H1 (cell line): ENCODE data around the gene SH3D19. TPM values are rescaled to one million over a fixed set of nuclear protein-coding genes. Genes with fewer than 3 reads are reported as not detected.

Source experiments
- CTCF ChIA-PET: fragments of 300-600 bp; sonication (Branson Sonifier 250); formaldehyde crosslinking; loops from one replicate; lab custom pipeline; 2021; ENCODE audit not compliant: partially characterized antibody; lab: Charles Lee
- POLR2A ChIA-PET: fragments of 300-600 bp; sonication (Branson Sonifier 250); formaldehyde crosslinking; loops from one replicate; lab custom pipeline; 2021; ENCODE audit warnings: inconsistent platforms; ENCODE audit not compliant: partially characterized antibody; lab: Charles Lee
- DNase-seq, 2 experiments: peaks; one replicate each; pipeline versions ENCODE4 v3.0.0 to v3.0.0-alpha.2; 2010 to 2022; ENCODE audit warnings: low spot score in 2 of 2, low read depth in 1 of 2, mixed read lengths in 1 of 2
- FAIRE-seq: peaks from 2 replicates; lab custom pipeline; 2011; peaks lifted over from hg19 to GRCh38; lab: Jason Lieb, UNC
- H2AFZ ChIP-seq: 2 replicates; pipeline ENCODE4 v1.8.1; 2012; ENCODE audit warnings: low read length, inconsistent platforms
- H2AK5ac ChIP-seq: 2 replicates; pipeline ENCODE4 v1.6.1; 2013; ENCODE audit warnings: low read depth, low read length
- H2BK120ac ChIP-seq: replicated peaks from 2 replicates; pipeline ENCODE3; 2013; ENCODE audit warnings: low read depth, low read length, inconsistent platforms
- H2BK12ac ChIP-seq: 2 replicates; pipeline ENCODE4 v1.6.1; 2013; ENCODE audit warnings: low read depth, low read length
- H2BK15ac ChIP-seq: 2 replicates; pipeline ENCODE4 v1.6.1; 2013; ENCODE audit warnings: low read length
- H2BK20ac ChIP-seq: 2 replicates; pipeline ENCODE4 v1.6.1; 2013; ENCODE audit warnings: low read length
- H2BK5ac ChIP-seq: 2 replicates; pipeline ENCODE4 v1.6.1; 2013; ENCODE audit warnings: low read depth, low read length
- H3K14ac ChIP-seq: 2 replicates; pipeline ENCODE4 v1.6.1; 2013; ENCODE audit warnings: inconsistent platforms; ENCODE audit not compliant: insufficient read length
- H3K18ac ChIP-seq: 2 replicates; pipeline ENCODE4 v1.6.1; 2013; ENCODE audit warnings: low read length; ENCODE audit errors: extremely low read depth
- H3K23ac ChIP-seq: 2 replicates; pipeline ENCODE4 v1.6.1; 2013; ENCODE audit warnings: inconsistent platforms; ENCODE audit not compliant: insufficient read length
- H3K23me2 ChIP-seq: 2 replicates; pipeline ENCODE4 v1.6.1; 2013; ENCODE audit warnings: low read depth, low read length
- H3K27ac ChIP-seq: 2 replicates; pipeline ENCODE4 v1.6.1; 2011; ENCODE audit warnings: low read depth, low read length, inconsistent platforms
- H3K27me3 ChIP-seq, 4 experiments: replicated peaks in 1 of 4; 1 replicate in 1 of 4; 2 replicates in 3 of 4; pipeline versions ENCODE4 v1.6.1 to v1.8.1; 2011 to 2013; ENCODE audit warnings: low read length in 3 of 4, mild to moderate bottlenecking in 3 of 4, inconsistent platforms in 2 of 4, mixed read lengths in 2 of 4, moderate library complexity in 1 of 4; ENCODE audit not compliant: control insufficient read depth in 3 of 4, insufficient read depth in 3 of 4; ENCODE audit errors: extremely low read depth in 1 of 4
- H3K36me3 ChIP-seq, 4 experiments: 2 replicates each; pipeline versions ENCODE4 v1.6.1 to v1.8.1; 2011 to 2013; ENCODE audit warnings: mild to moderate bottlenecking in 4 of 4, low read length in 3 of 4, moderate library complexity in 2 of 4, control low read depth in 1 of 4, inconsistent platforms in 1 of 4; ENCODE audit not compliant: insufficient read depth in 4 of 4, control insufficient read depth in 2 of 4
- H3K4ac ChIP-seq: replicated peaks from 2 replicates; pipeline ENCODE3; 2013; ENCODE audit warnings: low read length, low read depth, mixed read lengths, inconsistent platforms; ENCODE audit not compliant: insufficient read length
- H3K4me1 ChIP-seq, 4 experiments: replicated peaks in 1 of 4; 1 replicate in 1 of 4; 2 replicates in 3 of 4; pipeline versions ENCODE4 v1.6.1 to v1.8.1; 2011 to 2013; ENCODE audit warnings: low read length in 3 of 4, inconsistent platforms in 2 of 4, mixed read lengths in 1 of 4; ENCODE audit not compliant: insufficient read depth in 4 of 4, control insufficient read depth in 3 of 4
- H3K4me2 ChIP-seq, 2 experiments: 2 replicates each; pipeline versions ENCODE4 v1.6.1 to v1.8.1; 2011 to 2013; ENCODE audit warnings: low read depth in 2 of 2, low read length in 2 of 2, control low read depth in 1 of 2, inconsistent platforms in 1 of 2, mild to moderate bottlenecking in 1 of 2; ENCODE audit not compliant: insufficient read depth in 1 of 2
- H3K4me3 ChIP-seq, 4 experiments: fragments of 200-600, 300-600 bp in 1 of 4; sonication (generic), shearing (Covaris generic), sonication (Bioruptor Twin) in 1 of 4; 2 replicates each; pipeline versions ENCODE4 v1.5.1 to v1.8.1; 2011 to 2016; ENCODE audit warnings: low read length in 4 of 4, low read depth in 3 of 4, control low read depth in 2 of 4, inconsistent platforms in 2 of 4, mild to moderate bottlenecking in 2 of 4, mixed read lengths in 1 of 4, moderate library complexity in 1 of 4; ENCODE audit not compliant: insufficient read depth in 2 of 4; ENCODE audit errors: extremely low read depth in 1 of 4
- H3K56ac ChIP-seq: replicated peaks from 2 replicates; pipeline ENCODE3; 2013; ENCODE audit warnings: low read depth, mild to moderate bottlenecking, mixed read lengths, low read length, inconsistent platforms; ENCODE audit not compliant: insufficient read length
- H3K79me1 ChIP-seq: 2 replicates; pipeline ENCODE4 v1.6.1; 2013; ENCODE audit warnings: low read depth, low read length, control low read depth
- H3K79me2 ChIP-seq, 2 experiments: 2 replicates each; pipeline versions ENCODE4 v1.6.1 to v1.8.1; 2012 to 2013; ENCODE audit warnings: low read length in 2 of 2, mild to moderate bottlenecking in 2 of 2, inconsistent platforms in 1 of 2; ENCODE audit not compliant: insufficient read depth in 2 of 2, control insufficient read depth in 1 of 2
- H3K9ac ChIP-seq, 4 experiments: replicated peaks in 1 of 4; 1 replicate in 1 of 4; 2 replicates in 3 of 4; pipeline versions ENCODE4 v1.6.1 to v1.8.1; 2011 to 2013; ENCODE audit warnings: low read depth in 3 of 4, low read length in 3 of 4, control low read depth in 2 of 4, mild to moderate bottlenecking in 2 of 4, moderate library complexity in 2 of 4, inconsistent platforms in 1 of 4; ENCODE audit errors: extremely low read depth in 1 of 4
- H3K9me3 ChIP-seq, 2 experiments: 2 replicates each; pipeline versions ENCODE4 v1.6.1 to v1.8.1; 2012 to 2013; ENCODE audit warnings: mild to moderate bottlenecking in 2 of 2, moderate library complexity in 2 of 2, control low read depth in 1 of 2, inconsistent platforms in 1 of 2, low read depth in 1 of 2, low read length in 1 of 2, mixed read lengths in 1 of 2; ENCODE audit not compliant: insufficient read depth in 2 of 2
- H4K20me1 ChIP-seq, 2 experiments: replicated peaks in 1 of 2; 2 replicates each; pipeline versions ENCODE3 to v1.8.1; 2011 to 2013; ENCODE audit warnings: inconsistent platforms in 2 of 2, low read length in 2 of 2, mild to moderate bottlenecking in 1 of 2; ENCODE audit not compliant: insufficient read depth in 2 of 2, control insufficient read depth in 1 of 2
- H4K5ac ChIP-seq: 2 replicates; pipeline ENCODE4 v1.6.1; 2013; ENCODE audit warnings: low read length, low read depth, mixed read lengths, inconsistent platforms; ENCODE audit not compliant: insufficient read length
- H4K8ac ChIP-seq: 2 replicates; pipeline ENCODE4 v1.8.0; 2013; ENCODE audit warnings: mild to moderate bottlenecking, moderate library complexity, low read length, inconsistent platforms; ENCODE audit not compliant: insufficient read depth; ENCODE audit errors: extremely low read depth
- H4K91ac ChIP-seq: replicated peaks from 2 replicates; pipeline ENCODE3; 2013; ENCODE audit warnings: low read length, mixed read lengths, inconsistent platforms; ENCODE audit not compliant: insufficient read length
- CREB1 ChIP-seq: IDR thresholded peaks from 2 replicates; pipeline ENCODE4 v1.6.1; 2012; ENCODE audit warnings: inconsistent platforms
- GTF2F1 ChIP-seq: IDR thresholded peaks from 2 replicates; pipeline ENCODE4 v1.6.1; 2012; ENCODE audit warnings: low read depth, low read length, improper control_type of control experiment, borderline replicate concordance
- JUN ChIP-seq: IDR thresholded peaks from 2 replicates; pipeline ENCODE4 v1.6.1; 2011; ENCODE audit warnings: low read depth, mild to moderate bottlenecking, improper control_type of control experiment, low read length
- NANOG ChIP-seq: IDR thresholded peaks from 2 replicates; pipeline ENCODE4 v1.6.1; 2011; ENCODE audit warnings: low read length, low read depth, mild to moderate bottlenecking, inconsistent platforms; ENCODE audit not compliant: insufficient read depth, poor library complexity, severe bottlenecking
- RXRA ChIP-seq: IDR thresholded peaks from 2 replicates; pipeline ENCODE4 v1.6.1; 2011; ENCODE audit warnings: low read depth, mild to moderate bottlenecking, low read length, moderate library complexity; ENCODE audit not compliant: insufficient read depth
- SP4 ChIP-seq: IDR thresholded peaks from 2 replicates; pipeline ENCODE4 v1.6.1; 2012; ENCODE audit warnings: low read length, inconsistent platforms
- SRF ChIP-seq: IDR thresholded peaks from 2 replicates; pipeline ENCODE4 v1.6.1; 2011; ENCODE audit warnings: mild to moderate bottlenecking, low read depth, low read length, moderate library complexity
- TBP ChIP-seq: IDR thresholded peaks from 2 replicates; pipeline ENCODE4 v1.6.1; 2011; ENCODE audit warnings: low read depth, low read length, improper control_type of control experiment
- WGBS, 2 experiments: shearing (Covaris generic) in 1 of 2; methylation state at CpG; one replicate each; pipeline versions ENCODE4 v1.1.6 to v1.1.7; 2013 to 2015; ENCODE audit warnings: low lambda C conversion rate in 2 of 2, mixed read lengths in 2 of 2, inconsistent platforms in 1 of 2, low coverage in 1 of 2, missing lambda C conversion rate in 1 of 2; ENCODE audit not compliant: insufficient replicate concordance in 2 of 2, insufficient coverage in 1 of 2, insufficient read length in 1 of 2; ENCODE audit errors: extremely low coverage in 1 of 2, missing lambda C conversion rate in 1 of 2; 5-methylcytosine and 5-hydroxymethylcytosine counted together
- polyA plus RNA-seq, 7 experiments: library from polyadenylated mRNA; depleted of rRNA in 3 of 7; stranded (reverse) in 5 of 7; unstranded in 2 of 7; fragments of >200 nt in 5 of 7; fragments of 200-250 nt in 2 of 7; gene quantifications; 1 replicate in 5 of 7; 2 replicates in 1 of 7; 4 replicates in 1 of 7; pipeline versions ENCODE4 v1.2.1 to v1.2.3, GENCODE V29; 2011 to 2013; ENCODE audit warnings: missing spikeins in 2 of 7, mixed read lengths in 2 of 7
- total RNA-seq: library from RNA; stranded (reverse); fragmentation: NEBNext Ultra II Directional; extraction: Animal tissue kit (Norgen Biotek cat#: 25700); gene quantifications from 2 replicates; pipeline ENCODE4 v1.2.1, GENCODE V29; 2021
- TF ChIP-seq, protein P1 (sequence below): IDR thresholded peaks from 2 replicates; pipeline ENCODE4 v1.6.1; 2012; ENCODE audit warnings: low read length, inconsistent platforms
- TF ChIP-seq, protein P2 (sequence below), 3 experiments: IDR thresholded peaks; 1 replicate in 2 of 3; 2 replicates in 1 of 3; pipeline versions ENCODE4 v1.5.1 to v1.6.1; 2011; ENCODE audit warnings: low read length in 3 of 3, mild to moderate bottlenecking in 3 of 3, inconsistent platforms in 2 of 3, low read depth in 1 of 3, moderate library complexity in 1 of 3; ENCODE audit not compliant: insufficient read depth in 1 of 3; ENCODE audit errors: control extremely low read depth in 1 of 3

SH3D19 gene
- total and polyA plus RNA-seq, 2 of the 8 experiments (the other 6 are each of a cell fraction or from before 2014, with no cell fraction given) = 11.7 to 51.3 TPM

DNA sequence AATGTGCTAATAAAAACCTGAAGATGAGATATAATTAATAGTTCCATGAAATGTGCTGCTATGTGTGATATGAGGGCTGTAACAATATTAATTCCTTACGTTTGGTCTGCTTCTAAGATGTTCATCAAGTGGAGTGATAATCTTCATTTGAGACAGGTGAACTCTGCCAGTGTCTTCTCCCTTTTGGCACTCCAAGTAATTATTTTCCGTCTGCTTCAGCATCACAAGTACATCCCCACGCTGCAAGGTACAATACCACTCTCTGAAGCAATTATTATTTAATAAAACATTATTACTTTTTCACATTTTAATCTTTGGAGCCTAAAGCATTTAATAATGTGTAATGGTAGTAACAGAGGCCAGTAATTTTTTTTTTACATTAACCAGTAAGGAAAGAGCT lies 181.6 kb downstream of the SH3D19 start:
- Histone ChIP-seq H3K9me3 (no peaks in the 10 kb centered on the region), H2BK20ac (no peak overlapping the region), H3K18ac (no peak overlapping the region), H2BK15ac (no peak overlapping the region), H3K23ac (no peak overlapping the region), H4K8ac (no peak overlapping the region), H3K4me2 (no peak overlapping the region), H3K27ac (no peak overlapping the region), H4K5ac (no peak overlapping the region), H3K4me1 (peaks cover 0 to 4% (median 0%) of the 10 kb centered on the region in 4 experiments; a peak in 1 of 7 replicates), H2BK120ac (no peak overlapping the region), H3K14ac (no peak overlapping the region), H3K27me3 (no peaks in the 10 kb centered on the region), H2BK5ac (no peak overlapping the region), H3K79me1 (no peaks in the 10 kb centered on the region), H3K23me2 (no peaks in the 10 kb centered on the region), H3K79me2 (no peaks in the 10 kb centered on the region), H2AFZ (no peak overlapping the region), H2BK12ac (no peak overlapping the region), H2AK5ac (no peak overlapping the region), H3K56ac (no peak overlapping the region), H3K4me3 (no peak overlapping the region), H4K20me1 (no peaks in the 10 kb centered on the region), H3K36me3 (peaks cover 0 to 17% (median 13%) of the 10 kb centered on the region in 4 experiments; a peak in 7 of 8 replicates), H3K9ac (no peak overlapping the region), H3K4ac (no peak overlapping the region), H4K91ac (no peak overlapping the region)
- ChIA-PET POLR2A (interaction anchor here (0.9 to 1.4 kb wide), 3 partner anchors 15 to 44 kb away, joined by 3 to 5 read pairs (median 5); no protein-coding TSS in a partner anchor), CTCF (interaction anchor here (0.8 to 1.3 kb wide), 3 partner anchors 10 to 25 kb away, joined by 3 read pairs; no protein-coding TSS in a partner anchor)
- WGBS, 2 experiments = 87% methylated on average over 3 of the region's 3 CpGs; no CpG with 5 or more reads in 1 of the 2 experiments
- DNase-seq (no peak), FAIRE-seq (no peak)
- TF ChIP-seq, protein P1, sequence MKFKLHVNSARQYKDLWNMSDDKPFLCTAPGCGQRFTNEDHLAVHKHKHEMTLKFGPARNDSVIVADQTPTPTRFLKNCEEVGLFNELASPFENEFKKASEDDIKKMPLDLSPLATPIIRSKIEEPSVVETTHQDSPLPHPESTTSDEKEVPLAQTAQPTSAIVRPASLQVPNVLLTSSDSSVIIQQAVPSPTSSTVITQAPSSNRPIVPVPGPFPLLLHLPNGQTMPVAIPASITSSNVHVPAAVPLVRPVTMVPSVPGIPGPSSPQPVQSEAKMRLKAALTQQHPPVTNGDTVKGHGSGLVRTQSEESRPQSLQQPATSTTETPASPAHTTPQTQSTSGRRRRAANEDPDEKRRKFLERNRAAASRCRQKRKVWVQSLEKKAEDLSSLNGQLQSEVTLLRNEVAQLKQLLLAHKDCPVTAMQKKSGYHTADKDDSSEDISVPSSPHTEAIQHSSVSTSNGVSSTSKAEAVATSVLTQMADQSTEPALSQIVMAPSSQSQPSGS = no peak
- TF ChIP-seq RXRA (no peak), GTF2F1 (no peak), JUN (no peak), CREB1 (no peak), TBP (no peak), SRF (no peak), SP4 (no peak), NANOG (no peak)
- TF ChIP-seq, protein P2, sequence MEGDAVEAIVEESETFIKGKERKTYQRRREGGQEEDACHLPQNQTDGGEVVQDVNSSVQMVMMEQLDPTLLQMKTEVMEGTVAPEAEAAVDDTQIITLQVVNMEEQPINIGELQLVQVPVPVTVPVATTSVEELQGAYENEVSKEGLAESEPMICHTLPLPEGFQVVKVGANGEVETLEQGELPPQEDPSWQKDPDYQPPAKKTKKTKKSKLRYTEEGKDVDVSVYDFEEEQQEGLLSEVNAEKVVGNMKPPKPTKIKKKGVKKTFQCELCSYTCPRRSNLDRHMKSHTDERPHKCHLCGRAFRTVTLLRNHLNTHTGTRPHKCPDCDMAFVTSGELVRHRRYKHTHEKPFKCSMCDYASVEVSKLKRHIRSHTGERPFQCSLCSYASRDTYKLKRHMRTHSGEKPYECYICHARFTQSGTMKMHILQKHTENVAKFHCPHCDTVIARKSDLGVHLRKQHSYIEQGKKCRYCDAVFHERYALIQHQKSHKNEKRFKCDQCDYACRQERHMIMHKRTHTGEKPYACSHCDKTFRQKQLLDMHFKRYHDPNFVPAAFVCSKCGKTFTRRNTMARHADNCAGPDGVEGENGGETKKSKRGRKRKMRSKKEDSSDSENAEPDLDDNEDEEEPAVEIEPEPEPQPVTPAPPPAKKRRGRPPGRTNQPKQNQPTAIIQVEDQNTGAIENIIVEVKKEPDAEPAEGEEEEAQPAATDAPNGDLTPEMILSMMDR (IDR thresholded peaks at IDR 0.05; ENCODE audit: control extremely low read depth in 1 of 3, insufficient read depth in 1 of 3, low read depth in 1 of 3, low read length in 3 of 3) = no peak
